Kidney (tissue), 14 donors: ENCODE measurements around the gene RNF25. TPM values are rescaled to one million over a fixed set of nuclear protein-coding genes. Genes with fewer than 3 reads are reported as not detected.

Experiments
- DNase-seq, 5 donors: peaks; one replicate each; pipeline ENCODE4 v3.0.0-alpha.2; 2013 to 2020
- FAIRE-seq: peaks from 2 replicates; lab custom pipeline; 2012; peaks lifted over from hg19 to GRCh38; lab: Jason Lieb, UNC
- H3K27ac ChIP-seq, 2 donors: one replicate each; pipeline ENCODE4 v1.7.0; 2013; ENCODE audit warnings: low read depth in 2 of 2, low read length in 2 of 2, inconsistent platforms in 1 of 2
- H3K27me3 ChIP-seq: one replicate; pipeline ENCODE4 v1.7.1; 2013; ENCODE audit warnings: low read length, inconsistent platforms; ENCODE audit not compliant: control insufficient read depth, insufficient read depth
- H3K36me3 ChIP-seq, 3 donors: one replicate each; pipeline versions ENCODE4 v1.7.0 to v1.7.1; 2013; ENCODE audit warnings: low read length in 3 of 3, control low read depth in 1 of 3, inconsistent platforms in 1 of 3; ENCODE audit not compliant: insufficient read depth in 3 of 3, control insufficient read depth in 2 of 3
- H3K4me1 ChIP-seq, 3 donors: one replicate each; pipeline versions ENCODE4 v1.7.0 to v1.7.1; 2013; ENCODE audit warnings: low read length in 3 of 3, inconsistent platforms in 1 of 3, low read depth in 1 of 3; ENCODE audit not compliant: control insufficient read depth in 2 of 3, insufficient read depth in 2 of 3
- H3K4me3 ChIP-seq, 3 donors: one replicate each; pipeline versions ENCODE4 v1.7.0 to v1.8.1; 2013; ENCODE audit warnings: low read length in 3 of 3, control low read depth in 1 of 3, inconsistent platforms in 1 of 3
- H3K9ac ChIP-seq, 3 donors: one replicate each; pipeline versions ENCODE4 v1.7.0 to v1.7.1; 2013; ENCODE audit warnings: low read length in 3 of 3, control low read depth in 1 of 3, inconsistent platforms in 1 of 3
- H3K9me3 ChIP-seq, 3 donors: one replicate each; pipeline versions ENCODE4 v1.7.0 to v1.7.1; 2013; ENCODE audit warnings: low read length in 3 of 3, control low read depth in 1 of 3, inconsistent platforms in 1 of 3; ENCODE audit not compliant: control insufficient read depth in 2 of 3, insufficient read depth in 1 of 3
- CTCF ChIP-seq: IDR thresholded peaks from 3 replicates; pipeline ENCODE4 v1.5.1; 2012; ENCODE audit warnings: mild to moderate bottlenecking, moderate library complexity, borderline replicate concordance; ENCODE audit not compliant: insufficient read depth; ENCODE audit errors: extremely low read depth
- intact Hi-C: fragments of 100-400 bp; cut with DNase I; formaldehyde crosslinking; loops from one replicate; pipeline ENCODE4 v1.11.1; 2022
- polyA plus RNA-seq: library from polyadenylated mRNA; stranded (reverse); fragments of 350-450 nt; fragmentation: Illumina TruSeq; extraction: RNeasy Lipid Tissue Mini Kit (QIAGEN cat#74804); gene quantifications from one replicate; pipeline ENCODE4 v1.2.3, GENCODE V29; 2014; ENCODE audit warnings: low read depth, low replicate concordance; ENCODE audit not compliant: insufficient read depth
- total RNA-seq: library from RNA; stranded (reverse); fragmentation: NEBNext Ultra II Directional; extraction: Animal tissue kit (Norgen Biotek cat#: 25700); gene quantifications from one replicate; pipeline ENCODE4 v1.2.1, GENCODE V29; 2021
- donor health status: control.
- donor health status: control.
- donor health status: control.
- donor health status: control.
- donor health status: control.
- donor health status: DM: yes; HTN: yes; CAD: no.
- donor health status: Normal renal cell carcinoma (clear cell type).

The RNF25 gene
- total and polyA plus RNA-seq, 2 donors from 2014 or later, result 27.8 to 30.2 TPM

- Histone ChIP-seq H3K4me1 (no peaks in the 10 kb centered on the region), H3K9ac (no peak overlapping the region), H3K36me3 (peaks cover 0 to 12% (median 3%) of the 10 kb centered on the region in 3 donors), H3K27ac (no peak overlapping the region), H3K4me3 (no peak overlapping the region), H3K9me3 (no peaks in the 10 kb centered on the region), H3K27me3 (no peaks in the 10 kb centered on the region)
- no peak for DNase-seq
- no peak for FAIRE-seq
- intact Hi-C loops, result no loop called here
- TF ChIP-seq CTCF, result no peak
Measured at GRCh38 chr2:218627939-218628338, 43.9 kb downstream of the RNF25 start.

- Histone ChIP-seq H3K27me3 (no peaks in the 10 kb centered on the region), H3K9ac (no peak overlapping the region), H3K4me3 (no peak overlapping the region), H3K36me3 (peaks cover 0 to 8% (median 3%) of the 10 kb centered on the region in 3 donors), H3K4me1 (no peaks in the 10 kb centered on the region), H3K9me3 (no peaks in the 10 kb centered on the region), H3K27ac (no peak overlapping the region)
- FAIRE-seq, result no peak
- DNase-seq, result no peak
- TF ChIP-seq CTCF, result no peak
- intact Hi-C loops, result no loop called here
Measured at GRCh38 chr2:218626369-218626768, 45.4 kb downstream of the RNF25 start.

GRCh38 chr2:218623366-218623705 lies 48.5 kb downstream of the RNF25 start:
- Histone ChIP-seq H3K4me1 (no peaks in the 10 kb centered on the region), H3K4me3 (no peak overlapping the region), H3K27ac (no peak overlapping the region), H3K27me3 (no peaks in the 10 kb centered on the region), H3K9ac (no peak overlapping the region), H3K9me3 (no peaks in the 10 kb centered on the region), H3K36me3 (no peaks in the 10 kb centered on the region)
- no peak for TF ChIP-seq CTCF
- FAIRE-seq (no peak), DNase-seq (no peak)
- intact Hi-C loops, result no loop called here

GRCh38 chr2:218622606-218623365 lies 49.0 kb downstream of the RNF25 start:
- no peak overlapping the region for H3K27ac ChIP-seq
- H3K4me3 ChIP-seq, result no peak overlapping the region
- intact Hi-C loops, result no loop called here
- no peaks in the 10 kb centered on the region for H3K27me3 ChIP-seq
- no peak for FAIRE-seq
- peak in 1 of 5 donors; percentile 22 for DNase-seq
- no peaks in the 10 kb centered on the region for H3K36me3 ChIP-seq
- no peak overlapping the region for H3K9ac ChIP-seq
- no peaks in the 10 kb centered on the region for H3K9me3 ChIP-seq
- no peak for TF ChIP-seq CTCF
- H3K4me1 ChIP-seq, result no peaks in the 10 kb centered on the region
